Amygdala (tissue), 56 donors: ENCODE measurements around the gene OSBPL6.
"Not testable (repeated sequence)": the region's sequence is repeated elsewhere in the genome, so short reads cannot be mapped to it uniquely, and the experiment has no call there.

ENCODE experiments used
- DNase-seq, 56 donors: peaks; one replicate each; lab custom pipeline; 2025; lab: John Stamatoyannopoulos, UW

Gene OSBPL6

DNA sequence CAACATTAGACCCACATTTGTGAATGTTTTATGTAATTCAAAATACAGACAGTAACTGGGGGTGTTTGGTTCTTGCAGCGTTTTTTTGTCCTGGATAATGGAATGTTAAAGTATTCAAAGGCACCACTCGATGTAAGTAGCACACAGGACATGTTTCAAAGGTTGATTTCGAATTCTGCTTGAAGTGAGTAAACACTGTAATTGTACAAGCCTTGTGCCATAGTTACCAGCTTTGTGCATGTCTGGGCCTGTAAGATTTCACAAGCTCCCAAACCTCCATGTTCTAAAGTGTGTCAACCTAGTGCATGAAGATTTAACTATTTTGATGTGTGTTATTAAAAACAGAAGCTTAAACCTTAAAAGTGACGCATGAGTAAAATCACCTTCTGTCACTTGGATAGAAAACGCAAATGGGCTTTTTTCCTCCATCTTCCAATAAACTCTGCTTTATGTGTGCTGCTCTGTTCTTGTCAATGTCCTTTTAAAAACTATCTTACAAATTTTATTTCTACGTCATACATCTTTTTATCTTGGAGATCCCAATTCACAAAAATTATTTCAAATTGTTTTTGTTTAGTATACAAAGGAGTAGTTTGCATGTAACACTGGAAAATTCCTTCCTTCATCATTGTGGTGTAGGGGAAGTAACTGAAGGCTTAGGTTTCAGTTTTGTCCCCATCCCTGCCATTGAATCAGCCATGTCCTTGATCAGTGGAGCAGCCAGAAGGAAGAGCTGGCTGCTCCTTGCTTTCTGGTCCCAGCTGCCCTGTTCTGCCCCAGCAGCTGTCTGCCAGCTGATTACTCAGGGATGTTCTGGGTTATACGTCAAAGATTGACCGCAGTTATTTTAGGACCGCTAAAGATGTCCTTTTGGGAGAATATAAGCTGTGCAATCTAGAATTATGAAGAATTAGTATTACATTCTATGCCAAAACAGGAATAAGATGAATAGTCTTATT is 137.4 kb downstream of the OSBPL6 start:
- no peak for DNase-seq

DNA sequence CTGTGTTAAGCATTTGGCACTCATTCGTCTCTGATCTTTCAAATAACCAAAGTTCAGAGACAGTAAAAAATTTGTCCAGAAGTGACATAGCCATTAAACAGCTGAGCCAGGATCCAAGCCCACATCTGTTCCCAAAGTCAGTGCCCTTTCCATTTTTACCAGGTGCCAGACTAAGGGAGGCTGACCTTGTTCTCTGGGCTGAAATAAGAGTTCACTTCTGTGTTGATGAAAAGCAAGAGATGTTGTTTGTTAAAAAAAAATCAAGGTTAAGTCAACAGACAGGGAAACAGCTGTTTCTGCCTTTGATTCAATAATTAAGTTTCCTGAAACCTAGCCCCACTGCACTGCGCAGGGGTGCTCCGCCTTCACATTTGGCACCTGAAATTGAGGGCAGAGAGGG is 139.5 kb downstream of the OSBPL6 start:
- DNase-seq = no peak

DNA sequence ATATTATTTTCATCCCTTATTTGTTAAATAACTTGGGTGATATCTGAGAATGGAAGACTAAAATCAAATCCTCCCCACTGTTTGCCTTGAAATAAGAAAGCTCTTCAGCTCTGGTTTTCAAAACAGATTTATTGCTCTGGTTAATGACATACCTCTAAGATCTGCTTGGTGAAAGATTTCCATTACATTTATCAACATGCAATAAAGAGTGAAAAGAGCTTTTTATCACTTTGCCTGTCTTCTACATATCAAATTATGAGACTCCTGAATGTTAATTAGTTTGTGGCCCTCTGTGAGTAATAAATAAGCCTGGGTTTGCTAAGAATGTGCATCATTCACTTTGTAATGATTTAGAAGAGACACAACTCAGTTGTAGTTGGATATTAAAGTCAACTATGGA is 140.9 kb downstream of the OSBPL6 start:
- no peak for DNase-seq

DNA sequence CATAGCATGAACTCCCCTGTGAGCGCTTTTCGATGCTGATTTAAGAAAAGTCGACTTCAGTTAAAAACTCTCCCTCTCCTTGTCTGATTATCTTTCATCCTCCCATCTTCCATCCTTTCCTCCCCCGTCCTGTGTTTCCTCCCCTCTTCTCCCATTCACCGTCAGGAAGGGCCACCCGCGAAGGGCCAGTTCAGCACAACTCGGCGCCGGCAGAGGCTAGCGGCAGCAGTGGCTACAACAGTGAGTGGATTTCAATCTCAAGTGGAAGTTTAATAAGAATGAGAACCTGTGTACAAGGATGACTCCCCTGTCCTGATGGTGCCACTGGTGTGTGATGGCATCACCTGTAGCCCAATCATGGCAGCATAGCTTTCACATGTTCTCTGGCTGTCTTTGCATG is 149.8 kb downstream of the OSBPL6 start:
- no peak for DNase-seq

DNA sequence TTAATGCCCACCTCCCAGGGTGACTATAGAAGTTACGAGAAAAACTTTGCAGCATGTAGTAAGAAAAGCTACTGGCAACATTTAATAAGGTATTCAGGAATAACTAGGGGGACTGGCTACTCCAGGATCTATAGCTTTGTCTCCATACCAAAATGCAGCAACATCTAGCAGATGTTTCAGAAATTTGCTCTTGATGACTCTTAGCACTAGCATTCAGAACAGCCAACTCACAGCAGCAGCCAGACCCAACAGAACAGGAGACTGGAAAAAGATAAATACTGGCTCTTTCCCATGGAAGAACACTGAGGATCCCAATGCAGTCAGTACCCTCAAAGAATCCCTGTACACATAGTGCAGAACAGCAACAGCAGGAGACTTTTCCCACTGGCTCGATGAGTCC is 151.6 kb downstream of the OSBPL6 start:
- no peak for DNase-seq

DNA sequence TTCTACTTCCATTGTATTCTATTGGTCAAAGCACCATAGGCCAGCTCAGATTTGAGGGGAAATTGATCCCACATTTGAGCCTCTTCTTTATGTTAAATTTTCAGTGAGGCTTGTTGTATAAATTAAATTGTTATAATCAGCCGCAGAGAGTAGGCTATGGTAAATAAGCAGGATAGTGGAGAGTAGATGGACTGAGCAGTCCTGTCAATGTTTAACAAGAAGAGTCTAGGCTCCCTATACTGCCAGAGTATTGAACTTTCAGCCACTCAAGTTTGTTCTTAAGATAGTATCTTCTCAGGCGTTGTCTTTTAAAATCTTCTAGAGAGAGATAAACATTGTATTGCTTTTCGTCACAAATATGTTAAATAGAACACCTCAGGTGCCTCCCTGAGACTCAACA is 155.7 kb downstream of the OSBPL6 start:
- DNase-seq = no peak

DNA sequence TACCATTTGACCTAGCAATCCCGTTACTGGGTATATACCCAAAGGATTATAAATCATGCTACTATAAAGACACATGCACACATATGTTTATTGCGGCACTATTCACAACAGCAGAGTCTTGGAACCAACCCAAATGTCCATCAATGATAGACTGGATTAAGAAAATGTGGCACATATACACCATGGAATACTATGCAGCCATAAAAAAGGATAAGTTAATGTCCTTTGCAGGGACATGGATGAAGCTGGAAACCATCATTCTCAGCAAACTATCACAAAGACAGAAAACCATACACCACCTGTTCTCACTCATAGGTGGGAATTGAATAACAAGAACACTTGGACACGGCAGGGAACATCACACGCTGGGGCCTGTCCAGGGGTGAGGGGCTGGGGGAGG is 163.4 kb downstream of the OSBPL6 start:
- DNase-seq = not testable (repeated sequence)

DNA sequence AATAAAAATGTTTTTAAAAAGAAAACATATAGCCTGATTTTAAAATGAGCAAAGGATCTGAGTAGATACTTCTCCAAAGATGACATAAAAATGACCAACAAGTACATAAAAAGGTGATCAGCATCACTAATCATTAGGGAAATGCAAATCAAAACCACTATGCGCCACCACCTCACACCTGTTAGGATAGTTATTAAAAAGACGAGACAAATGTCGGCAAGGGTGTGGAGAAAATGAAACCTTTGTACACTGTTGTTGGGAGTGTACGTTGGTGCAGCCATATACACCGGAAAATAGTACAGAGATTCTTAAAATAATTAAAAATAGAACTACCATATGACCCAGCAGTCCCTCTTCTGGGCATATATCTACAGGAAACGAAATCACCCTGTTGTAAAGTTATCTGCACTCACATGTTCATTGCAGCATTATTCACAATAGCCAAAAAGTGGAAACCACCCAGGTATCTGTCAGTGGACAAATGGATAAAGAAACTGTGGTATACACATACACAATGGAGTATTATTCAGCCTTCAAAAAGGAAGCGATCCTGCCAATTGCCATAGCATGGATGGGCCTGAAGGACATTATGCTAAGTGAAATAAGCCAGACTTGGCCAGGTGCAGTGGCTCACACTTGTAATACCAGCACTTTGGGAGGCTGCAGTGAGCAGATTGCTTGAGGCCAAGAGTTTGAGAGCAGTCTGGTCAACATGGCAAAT is 165.0 kb downstream of the OSBPL6 start:
- no peak for DNase-seq

DNA sequence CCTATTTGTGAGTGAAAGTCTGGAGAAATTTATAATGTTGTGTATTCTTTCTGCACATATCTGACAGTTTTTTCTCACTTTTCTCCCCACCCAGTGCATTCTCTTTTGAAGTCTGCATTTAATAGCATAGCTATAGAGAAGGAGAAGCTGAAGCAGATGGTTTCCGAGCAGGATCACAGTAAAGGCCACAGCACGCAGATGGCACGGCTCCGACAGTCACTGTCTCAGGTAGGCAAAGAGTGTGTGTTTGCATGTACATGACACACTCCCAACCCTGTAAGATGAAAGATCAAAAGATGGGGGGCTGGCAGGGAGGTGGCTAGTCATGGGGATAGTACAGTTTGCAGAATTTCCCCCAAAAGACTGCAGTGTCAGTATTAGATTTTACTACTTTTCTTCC is 167.3 kb downstream of the OSBPL6 start:
- DNase-seq = no peak

DNA sequence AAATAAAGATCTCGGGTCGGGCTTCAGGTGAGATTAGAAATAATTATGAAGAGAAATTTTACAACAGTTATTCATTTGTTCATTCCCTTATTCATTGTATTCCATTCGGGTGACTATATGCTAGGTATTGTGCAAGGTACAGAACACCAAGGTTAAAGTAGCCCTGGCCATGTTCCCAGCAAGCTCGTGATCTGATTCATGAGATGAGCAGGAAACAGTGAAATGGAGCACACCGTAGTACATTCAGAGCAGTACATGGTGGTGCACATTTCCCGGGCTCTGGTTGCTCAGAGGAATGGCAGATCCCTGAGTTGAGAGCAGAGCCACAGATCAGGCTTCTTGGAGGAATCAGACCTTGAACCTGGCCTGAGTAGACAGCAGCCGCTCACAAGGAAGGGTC is 168.9 kb downstream of the OSBPL6 start:
- no peak for DNase-seq

DNA sequence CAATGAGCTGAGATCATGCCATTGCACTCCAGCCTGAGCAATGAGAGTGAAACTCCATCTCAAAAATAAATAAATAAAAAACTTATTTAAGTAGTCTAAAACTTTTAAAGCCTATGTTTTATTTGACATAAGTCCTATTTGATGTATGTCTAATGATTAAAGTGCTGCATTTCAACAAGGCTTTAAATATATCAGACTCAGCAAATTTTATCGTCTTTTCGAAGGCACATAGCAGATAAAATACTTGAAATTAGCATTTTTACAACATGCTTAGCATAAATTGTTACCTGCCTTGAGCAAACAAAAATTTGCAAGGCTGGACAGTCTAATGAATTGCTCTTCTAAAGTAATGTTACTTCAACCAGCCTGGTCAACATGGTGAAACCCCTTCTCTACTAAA is 170.8 kb downstream of the OSBPL6 start:
- DNase-seq = no peak

DNA sequence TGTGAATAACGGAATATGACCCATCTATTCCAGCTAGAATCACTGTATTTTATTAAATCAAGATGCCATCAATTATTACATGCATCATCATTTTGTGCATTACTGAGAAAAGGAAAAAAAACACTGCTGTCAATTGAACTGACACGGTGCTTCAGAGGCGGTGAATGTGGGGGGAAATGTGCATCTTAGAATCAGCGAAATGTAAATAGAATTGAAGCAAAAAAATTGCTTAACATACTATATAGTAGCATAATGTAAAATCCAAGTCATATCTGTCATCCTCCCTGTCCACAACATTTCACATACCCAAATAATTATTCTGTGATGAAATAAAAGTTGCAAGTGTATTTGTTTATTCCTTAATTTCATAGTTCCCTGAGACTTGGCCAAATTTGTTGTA is 172.1 kb downstream of the OSBPL6 start:
- DNase-seq = no peak

DNA sequence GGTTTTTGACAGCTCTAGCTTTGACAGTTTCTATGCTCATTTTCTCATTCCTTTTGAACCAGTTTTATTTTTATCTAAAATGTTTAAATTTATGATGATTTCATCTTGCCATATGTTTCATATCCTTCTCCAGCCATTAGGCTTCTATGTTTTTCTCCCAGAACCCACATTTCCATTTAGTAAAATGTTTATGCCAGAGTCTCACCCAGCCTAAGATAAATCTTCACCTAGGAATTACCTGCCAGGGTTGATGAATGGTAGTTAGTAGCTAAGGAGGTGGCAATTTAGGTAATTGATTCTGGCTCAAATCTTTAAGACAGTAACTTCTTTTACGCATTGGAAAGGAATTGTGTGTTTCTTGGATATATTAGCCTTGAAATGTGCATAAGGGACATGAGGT is 173.0 kb downstream of the OSBPL6 start:
- no peak for DNase-seq

DNA sequence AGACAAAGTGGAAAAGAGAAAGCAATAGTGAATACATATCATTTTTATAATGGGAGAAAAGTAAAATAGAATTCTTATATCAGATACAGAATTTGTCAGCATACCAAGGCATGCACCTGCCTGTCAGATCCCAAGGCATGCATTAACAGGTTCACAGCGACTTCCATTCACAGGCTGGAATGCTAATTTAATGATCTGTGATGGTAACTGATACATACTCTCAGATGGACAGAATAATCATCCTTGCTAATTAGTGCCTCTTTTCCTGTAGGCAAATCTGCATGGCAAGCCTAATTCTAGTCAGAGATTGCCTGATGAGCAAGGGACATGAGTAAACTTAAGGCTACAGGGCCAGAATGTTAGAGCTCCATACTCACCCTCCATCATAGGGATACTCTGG is 180.6 kb downstream of the OSBPL6 start:
- DNase-seq = no peak

DNA sequence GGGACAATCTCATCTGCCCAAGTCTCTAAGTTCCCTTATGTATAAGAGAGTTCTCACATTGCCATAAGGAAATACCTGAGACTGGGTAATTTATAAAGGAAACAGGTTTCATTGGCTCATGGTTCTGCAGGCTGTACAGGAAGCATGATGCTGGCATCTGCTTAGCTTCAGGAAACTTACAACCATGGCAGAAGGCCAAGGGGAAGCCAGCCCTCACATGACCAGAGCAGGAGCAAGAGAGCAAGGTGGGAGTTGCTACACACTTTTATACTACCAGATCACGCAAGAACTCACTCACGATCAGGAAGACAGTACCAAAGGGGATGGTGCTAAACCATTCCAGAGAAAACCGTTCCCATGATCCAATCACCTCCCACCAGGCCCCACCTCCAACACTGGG is 182.7 kb downstream of the OSBPL6 start:
- no peak for DNase-seq

DNA sequence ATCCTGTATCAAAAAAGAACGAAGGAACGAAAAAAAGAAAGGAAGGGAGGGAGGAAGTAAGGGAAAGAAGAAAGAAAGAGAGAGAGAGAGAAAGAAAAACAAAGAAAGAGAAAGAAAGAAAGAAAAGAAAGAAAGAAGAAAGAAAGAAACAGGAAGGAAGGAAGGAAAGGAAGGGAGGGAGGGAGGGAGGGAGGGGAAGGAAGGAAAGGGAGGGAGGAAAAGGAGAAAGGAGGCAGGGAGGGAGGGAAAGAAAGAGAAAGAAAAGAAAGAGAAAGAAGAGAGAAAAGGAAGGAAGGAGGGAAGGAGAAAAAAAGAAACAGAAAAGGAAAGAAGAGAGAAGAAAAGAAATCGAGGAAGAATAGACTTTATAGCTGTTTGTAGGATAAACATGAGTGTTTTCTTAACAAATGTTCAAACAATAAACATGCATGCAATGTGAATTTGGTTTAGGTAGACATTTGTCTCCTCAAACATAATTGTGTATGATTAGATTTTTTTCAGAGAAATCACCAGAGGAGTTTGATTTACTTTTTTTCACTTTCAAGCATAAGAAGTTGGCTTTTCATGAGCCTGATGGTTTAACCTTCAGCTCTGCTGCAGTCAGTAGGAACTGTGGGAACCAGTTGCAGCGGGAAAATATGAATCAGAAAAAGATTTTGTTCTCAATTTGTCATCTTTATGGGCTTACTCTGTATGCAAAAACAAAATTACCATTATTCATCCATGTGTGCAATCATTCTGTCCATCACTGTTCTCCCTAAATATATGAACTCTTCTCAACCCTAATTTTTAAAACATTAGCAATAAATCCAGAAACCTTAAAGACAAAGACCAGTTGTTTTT is 185.1 kb downstream of the OSBPL6 start:
- DNase-seq = no peak

DNA sequence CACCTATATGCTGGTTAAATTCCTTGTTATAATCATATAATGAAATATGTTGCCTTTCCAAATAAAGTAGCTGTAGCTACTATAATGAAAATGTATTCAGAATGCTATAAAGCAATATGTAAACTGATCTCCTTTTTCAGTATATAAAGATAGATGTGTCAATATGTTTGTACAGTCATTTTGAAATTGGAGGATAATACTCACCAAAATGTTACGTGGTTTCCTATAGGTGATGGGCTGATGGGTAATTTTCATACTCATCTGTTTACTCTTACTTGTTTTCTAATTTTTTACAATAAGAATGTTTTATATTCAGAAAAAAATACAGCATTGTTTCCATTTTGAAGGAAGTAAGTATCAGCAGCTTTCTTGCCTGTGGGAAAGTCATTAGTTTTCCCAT is 186.5 kb downstream of the OSBPL6 start:
- no peak for DNase-seq

DNA sequence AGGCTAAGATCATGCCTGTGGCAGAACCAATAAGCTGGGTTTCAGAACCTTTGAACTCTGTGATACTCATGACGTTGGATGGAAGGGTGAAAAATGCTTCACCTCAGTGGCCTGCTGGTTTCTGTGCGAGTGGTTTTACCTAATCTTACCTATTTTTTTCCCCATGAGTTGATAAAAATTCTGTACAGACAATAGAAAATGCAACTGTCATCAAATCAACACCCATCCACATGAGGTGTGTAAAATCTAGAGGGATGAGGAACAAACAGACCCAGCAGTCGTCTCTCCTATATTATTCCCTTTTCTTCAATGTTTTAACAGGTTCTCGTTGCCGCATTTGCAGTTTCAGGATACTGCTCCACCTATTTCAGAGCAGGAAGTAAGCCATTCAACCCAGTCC is 189.4 kb downstream of the OSBPL6 start:
- DNase-seq = no peak

DNA sequence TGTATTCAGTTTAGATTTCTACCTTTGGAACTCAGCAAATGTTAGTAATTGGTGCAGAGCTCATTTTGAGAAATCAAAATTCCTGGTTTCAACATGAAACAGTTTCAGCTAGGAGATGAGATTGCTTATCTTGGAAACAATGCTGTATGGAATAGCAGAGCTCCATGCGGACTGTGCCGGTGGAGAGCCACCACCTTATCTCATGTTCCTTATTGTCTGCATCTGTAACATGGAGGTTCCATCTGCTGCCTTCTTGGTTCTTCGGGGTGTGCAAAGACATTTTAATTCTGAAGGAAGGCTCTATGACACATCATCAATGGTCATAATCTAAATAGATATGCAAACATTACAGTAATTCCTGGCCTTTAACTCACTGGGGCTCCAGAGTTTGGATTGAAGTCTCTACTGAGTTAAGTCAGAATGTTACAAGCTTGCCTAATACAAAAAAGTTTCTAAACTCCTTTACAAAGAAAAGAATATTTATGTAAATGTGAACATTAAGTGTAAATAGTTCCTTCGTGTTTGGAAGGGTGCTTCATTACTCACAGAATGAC is 191.4 kb downstream of the OSBPL6 start:
- no peak for DNase-seq

DNA sequence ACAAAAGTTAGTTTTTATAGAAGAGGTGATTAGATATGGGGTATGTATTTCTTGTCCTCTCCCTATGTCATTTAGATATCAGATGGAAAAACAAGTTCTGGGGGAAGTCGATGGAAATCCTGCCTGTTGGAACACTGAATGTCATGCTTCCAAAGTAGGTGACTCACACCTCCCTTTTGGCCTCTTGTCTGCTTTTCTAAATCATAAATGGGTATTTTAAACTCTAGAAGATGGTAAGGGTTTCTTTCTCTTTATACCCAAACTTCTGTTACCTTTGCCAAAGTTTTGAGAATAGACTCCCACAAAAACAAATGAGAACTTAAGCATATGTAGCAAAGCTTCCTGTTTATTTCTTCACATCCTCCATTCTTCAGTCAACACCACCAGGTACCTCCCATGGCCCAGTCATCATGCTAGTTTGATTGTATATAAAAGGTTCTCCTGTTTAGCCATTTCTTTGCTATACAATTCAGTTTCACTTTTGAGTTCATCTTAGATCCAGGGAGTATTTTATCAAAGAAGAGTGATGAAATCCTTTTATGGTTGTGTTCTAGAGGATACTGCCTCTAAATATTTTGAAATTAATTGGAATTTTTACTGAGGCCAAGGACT is 192.8 kb downstream of the OSBPL6 start:
- DNase-seq = no peak
